ENCODE data around the gene GOLT1B.
"Not testable (repeated sequence)": the region's sequence is repeated elsewhere in the genome, so short reads cannot be mapped to it uniquely, and the experiment has no call there.

Gene GOLT1B

GRCh38 chr12:21501258-21502163 is at the start of gene GOLT1B, which contains the start of gene RECQL:
Gene GOLT1B, plus strand, starts transcription at chr12:21501789. Its CDS starts 135 bp downstream, at chr12:21501924.
Gene RECQL, minus strand, starts transcription at chr12:21501635. Its CDS starts 2,065 bp downstream, at chr12:21499570.
- peak; percentile 93 for DNase-seq

DNA sequence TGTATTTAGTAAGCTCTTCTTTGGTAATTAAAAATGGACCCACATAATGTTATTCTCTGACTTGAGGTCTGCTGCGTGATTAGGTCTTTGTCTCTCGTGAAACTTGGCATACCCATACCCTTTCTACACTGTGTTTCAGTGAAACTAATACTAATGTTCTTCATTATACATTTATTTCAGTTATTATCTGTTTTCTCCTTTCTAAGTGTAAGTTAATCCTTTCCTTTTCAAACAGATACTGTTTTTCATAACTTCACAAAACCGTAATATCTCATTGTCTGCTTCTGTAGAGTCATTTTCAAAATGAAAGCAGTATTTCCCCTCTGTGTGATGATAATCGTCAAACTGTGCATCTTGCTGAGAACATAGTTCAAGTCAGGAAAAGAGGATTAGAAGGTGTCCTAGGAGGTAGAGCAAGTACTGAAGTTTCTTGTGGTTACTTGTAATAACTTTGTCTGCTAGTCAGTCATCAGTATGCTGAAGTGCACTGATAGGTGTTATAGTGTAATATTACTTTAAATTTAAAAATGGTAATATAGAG is 48.2 kb upstream of the GOLT1B start:
- DNase-seq = no peak

- no peak for DNase-seq
Measured at GRCh38 chr12:21456291-21456780, 45.3 kb upstream of the GOLT1B start.

DNA sequence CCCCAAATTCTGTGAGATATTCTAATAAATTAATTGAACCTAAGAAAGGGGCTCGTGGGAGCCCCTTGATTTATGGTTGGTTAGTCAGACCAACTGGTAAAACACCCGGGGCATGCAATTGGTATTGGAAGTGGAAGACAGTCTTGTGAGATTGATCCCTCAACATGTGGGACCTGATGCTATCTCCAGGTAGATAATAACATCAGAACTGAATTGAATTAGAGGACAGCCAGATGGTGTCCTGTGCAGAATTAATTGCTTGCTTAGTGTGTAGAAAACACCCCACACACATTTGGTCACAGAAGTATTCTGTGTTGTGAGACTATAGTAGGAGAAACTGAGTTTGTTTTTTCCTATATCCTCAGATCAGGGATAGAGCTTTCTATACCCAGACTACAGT is 42.1 kb upstream of the GOLT1B start:
- no peak for DNase-seq

- not testable (repeated sequence) for DNase-seq
Measured at GRCh38 chr12:21467334-21467733, 34.3 kb upstream of the GOLT1B start.

GRCh38 chr12:21471294-21471693 is 30.3 kb upstream of the GOLT1B start:
- no peak for DNase-seq

DNA sequence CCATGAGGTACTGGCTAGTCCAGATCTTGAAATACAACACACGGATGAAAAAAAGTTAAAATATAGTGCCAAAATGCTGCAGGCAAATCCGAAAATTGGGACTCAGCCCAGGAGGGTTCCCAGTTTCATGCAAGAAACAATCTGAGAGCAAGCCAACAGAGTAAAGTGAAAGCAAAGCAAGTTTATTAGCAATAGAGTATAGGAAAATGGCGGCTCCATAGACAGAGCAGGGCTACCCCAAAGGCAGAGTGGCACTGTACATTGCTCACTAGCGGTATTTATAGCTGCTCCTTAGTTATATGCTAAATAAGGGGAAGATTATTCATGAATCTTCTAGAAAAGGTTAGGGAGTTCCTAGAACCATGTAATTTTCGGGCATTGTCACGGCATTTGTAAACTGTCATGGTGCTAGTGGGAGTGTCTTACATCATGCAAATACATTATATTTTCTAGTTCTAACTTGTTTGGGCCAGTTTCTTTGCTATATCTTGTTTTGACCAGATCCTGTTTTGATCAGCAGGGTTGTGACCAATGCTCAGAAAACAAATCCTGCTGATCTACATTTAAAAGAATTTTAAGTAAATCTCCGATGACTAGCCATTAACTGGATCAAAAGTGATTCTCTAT is 29.3 kb upstream of the GOLT1B start:
- no peak for DNase-seq

DNA sequence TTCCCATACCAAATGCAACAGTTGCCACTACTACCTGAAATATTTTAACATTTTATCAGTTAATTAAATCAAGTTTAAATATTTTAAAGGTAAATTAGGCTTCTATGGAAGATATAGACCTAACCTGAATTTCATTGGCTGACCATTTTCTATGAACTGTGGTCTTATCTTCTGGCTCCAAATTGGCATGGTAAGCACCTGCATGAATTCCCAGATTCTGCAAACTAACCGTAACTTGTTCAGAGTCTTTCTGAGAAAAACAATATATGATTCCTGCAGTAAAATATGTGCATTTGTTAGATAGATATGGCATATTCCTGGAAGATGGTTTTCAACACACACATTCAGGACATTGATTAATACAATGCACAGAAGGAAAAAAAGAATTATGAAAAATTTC is 26.0 kb upstream of the GOLT1B start:
- no peak for DNase-seq

DNA sequence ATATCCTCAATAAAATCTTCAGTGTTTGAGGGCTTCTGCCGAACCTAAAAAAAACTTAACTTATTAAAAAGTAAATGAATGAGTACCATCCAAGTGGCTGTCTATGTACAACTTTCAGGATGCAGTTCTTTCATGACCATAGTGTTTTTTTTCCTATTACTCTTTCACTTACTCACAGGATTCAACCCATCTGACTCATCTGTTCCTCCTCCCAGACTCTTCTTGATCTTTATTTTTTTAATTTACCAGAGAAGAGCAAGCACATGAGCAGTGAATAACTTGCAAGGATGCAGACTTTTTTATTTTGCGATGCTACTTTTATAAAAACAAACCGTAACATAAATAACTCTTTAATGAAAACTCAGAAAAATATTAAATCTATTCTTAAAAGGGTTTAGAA is 24.6 kb upstream of the GOLT1B start:
- no peak for DNase-seq

- no peak for DNase-seq
Measured at GRCh38 chr12:21478756-21479455, 22.7 kb upstream of the GOLT1B start.

DNA sequence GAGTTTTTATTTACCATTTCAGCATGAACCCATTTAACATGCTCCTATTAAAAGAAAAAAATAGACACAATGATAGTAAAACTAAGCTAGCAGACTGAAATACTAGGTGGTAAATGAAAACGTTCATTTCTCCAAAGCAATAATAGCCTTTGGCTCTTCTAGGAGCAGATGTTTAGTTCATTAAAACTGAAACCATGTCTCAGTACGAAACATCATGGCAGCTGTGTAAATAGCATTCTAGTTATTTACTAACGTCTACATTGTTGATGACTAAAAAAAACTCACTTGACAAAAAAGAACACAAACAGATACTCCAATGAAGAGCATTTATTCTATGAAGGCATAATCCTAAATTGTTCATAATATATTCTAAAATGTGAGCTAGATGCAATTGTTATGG is 18.1 kb upstream of the GOLT1B start:
- DNase-seq = no peak

DNA sequence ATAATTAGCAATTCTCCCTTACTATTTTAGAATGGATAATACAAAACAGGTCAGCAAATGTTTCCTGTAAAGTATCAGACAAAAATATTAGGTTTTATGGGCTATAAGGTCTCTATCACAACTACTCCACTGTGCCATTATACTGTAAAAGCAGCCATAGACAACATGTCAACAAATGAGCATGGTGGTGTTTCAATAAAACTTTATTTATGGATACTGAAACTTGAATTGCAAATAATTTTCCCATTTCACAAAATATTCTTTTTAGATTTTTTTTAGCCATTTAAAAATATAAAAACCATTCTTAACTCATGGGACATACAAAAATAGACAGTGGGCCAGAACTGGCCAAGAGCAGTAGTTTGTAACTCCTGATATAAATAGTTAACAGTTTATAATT is 15.6 kb upstream of the GOLT1B start:
- DNase-seq = no peak

DNA sequence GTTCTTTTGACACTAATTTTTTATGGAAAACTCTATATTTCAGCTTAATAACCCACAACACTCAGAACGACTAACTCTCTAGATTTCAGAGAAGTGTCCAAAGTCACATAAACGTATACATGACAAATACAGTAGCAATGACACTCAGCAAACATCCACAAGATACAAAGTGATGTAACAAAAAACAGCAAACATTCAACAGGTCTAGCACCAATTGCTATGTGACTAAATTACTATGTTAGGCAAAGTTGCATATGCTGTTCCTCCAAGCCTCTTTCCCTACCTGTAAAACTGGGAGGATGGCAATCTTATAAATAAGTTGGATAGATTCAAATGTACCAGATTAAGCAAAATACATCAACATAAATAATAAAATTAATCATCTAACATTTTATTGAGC is 1.8 kb upstream of the GOLT1B start:
- no peak for DNase-seq

DNA sequence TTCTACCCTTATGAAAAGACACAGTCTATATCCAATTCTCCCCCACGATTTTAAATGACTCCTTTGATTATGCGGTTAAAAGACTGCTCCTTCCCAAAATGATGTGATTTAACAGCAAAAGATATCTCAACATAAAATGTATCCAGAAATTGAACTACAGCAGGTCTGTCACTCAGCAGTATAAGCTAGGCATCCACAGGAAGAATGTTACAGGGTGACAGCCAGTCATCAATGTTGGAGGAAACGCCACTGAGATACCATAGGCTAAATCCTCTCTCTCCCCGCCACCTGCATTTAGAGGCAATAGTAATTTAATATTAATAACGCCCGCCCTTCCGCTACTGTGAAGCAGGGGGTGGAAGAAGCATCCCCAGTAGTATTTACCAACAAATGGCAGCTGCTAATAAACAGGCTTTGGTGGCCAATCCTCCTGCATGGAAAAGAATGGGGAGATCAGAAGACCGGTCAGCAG is 767 bp upstream of the GOLT1B start:
- DNase-seq = no peak

GRCh38 chr12:21502164-21502496 is 541 bp downstream of the GOLT1B start:
- peak; percentile 48 for DNase-seq

- DNase-seq = no peak
Measured at GRCh38 chr12:21502872-21503271, 1.3 kb downstream of the GOLT1B start.

DNA sequence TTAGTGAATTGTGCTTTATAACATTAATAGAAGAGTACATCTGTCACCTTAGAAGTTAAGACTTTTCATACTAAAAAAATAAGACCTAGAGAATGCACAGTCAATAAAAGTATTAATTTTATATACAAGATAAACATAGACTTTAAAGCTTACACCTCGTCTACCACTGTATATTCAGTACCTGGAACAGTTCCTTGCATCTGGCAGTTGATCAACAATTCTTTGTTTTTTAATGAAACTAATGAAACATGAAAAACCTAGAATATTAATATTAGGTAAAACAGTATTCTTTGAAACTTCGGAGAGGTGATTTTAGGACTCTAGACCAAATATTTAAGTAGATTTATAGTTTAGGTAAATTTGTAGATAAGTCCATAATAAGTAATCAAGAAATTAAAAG is 4.3 kb downstream of the GOLT1B start:
- no peak for DNase-seq

DNA sequence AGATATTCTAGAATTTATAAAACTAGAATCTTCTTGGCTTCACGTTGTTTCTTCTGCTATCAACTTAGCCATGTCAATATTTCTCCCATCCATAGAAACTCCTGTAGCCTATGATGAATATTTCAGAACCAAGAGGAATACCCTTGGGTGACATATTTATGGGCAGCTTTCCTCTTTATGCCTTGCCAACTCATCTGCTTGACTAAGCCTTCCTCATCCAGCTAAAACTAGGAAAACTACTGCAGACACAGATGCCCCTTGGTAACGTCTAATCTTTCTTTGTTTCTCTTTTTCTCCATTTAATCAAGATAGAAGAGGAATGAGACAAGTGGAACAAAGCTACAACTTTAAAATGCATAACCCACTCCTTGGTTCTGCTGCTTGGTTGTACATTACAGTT is 6.3 kb downstream of the GOLT1B start:
- no peak for DNase-seq

DNA sequence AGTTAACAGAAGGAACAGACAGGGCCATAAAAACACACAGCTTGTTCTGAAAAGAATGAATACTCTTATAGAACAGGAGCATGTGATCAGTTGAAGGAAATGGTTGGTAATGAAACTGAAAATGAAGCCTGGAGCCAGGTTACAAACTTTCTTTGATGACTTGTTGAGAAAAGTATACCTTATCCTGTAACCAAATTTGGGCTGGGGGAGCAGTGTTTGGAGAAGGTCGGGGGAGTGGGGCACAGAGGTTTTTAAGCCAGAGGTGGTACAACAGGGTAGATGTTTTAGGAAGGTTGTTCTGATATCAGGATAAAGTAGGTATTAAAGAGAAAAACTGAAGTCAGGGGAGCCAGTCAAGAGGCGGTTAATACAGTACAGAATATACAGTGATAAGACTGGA is 8.2 kb downstream of the GOLT1B start:
- no peak for DNase-seq

GRCh38 chr12:21516281-21516680 is 14.7 kb downstream of the GOLT1B start:
- no peak for DNase-seq

DNA sequence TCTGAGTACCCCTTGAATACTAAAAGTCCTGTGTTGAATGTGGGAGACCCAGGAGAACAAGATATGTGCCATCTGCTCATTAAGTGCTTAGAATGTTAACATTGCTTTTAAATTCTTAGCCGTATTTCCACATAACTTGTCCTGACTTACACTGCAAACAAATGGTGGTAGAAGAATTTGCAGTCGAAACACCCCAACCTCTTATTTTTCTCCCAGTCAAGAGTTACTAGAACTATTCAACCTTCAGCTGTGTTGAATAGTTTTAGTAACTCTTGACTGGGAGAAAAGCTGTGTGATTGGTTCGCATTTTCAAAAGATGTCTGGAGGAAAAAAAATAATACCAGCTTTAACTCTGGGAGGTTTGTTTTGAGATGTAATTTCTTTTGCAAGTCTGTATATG is 16.9 kb downstream of the GOLT1B start:
- DNase-seq = no peak

GRCh38 chr12:21521541-21521940 is 20.0 kb downstream of the GOLT1B start:
- no peak for DNase-seq

GRCh38 chr12:21523148-21523547 is 21.6 kb downstream of the GOLT1B start:
- DNase-seq = no peak
